ENCODE measurements around the gene YIPF2. TPM values are rescaled to one million over a fixed set of nuclear protein-coding genes. Genes with fewer than 3 reads are reported as not detected.
"Not testable (repeated sequence)": the region's sequence is repeated elsewhere in the genome, so short reads cannot be mapped to it uniquely, and the experiment has no call there.

Gene YIPF2
- polyA plus RNA-seq, 1 of the 3 experiments (the other 2 are of a cell fraction), result 61.3 TPM

DNA sequence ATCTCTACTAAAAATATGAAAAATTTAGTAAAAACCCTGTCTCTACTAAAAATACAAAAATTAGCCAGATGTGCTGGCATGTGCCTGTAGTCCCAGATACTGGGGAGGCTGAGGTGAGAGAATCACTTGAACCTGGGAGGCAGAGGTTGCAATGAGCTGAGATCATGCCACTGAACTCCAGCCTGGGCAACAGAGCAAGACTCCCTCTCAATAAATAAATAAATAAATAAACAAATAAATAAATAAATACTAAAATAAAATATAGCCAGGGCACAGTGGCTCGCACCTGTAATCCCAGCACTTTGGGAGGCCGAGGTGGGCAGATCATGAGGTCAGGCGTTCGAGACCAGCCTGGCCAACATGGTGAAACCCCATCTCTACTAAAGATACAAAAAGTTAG is 15.0 kb upstream of the YIPF2 start:
- not testable (repeated sequence) for H4K20me1 ChIP-seq (ENCODE audit: insufficient read depth)

DNA sequence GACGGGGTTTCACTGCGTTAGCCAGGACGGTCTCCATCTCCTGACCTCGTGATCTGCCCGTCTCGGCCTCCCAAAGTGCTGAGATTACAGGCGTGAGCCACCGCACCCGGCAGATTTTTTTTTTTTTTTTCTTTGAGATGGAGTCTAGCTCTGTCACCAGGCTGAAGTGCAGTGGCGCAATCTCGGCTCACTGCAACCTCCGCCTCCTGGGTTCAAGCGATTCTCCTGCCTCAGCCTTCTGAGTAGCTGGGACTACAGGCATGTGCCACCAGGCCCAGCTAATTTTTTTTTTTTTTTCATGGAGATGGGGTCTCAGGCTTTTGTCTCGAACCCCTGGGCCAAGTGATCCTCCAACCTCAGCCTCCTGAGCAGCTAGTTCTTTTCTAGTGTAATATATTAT is 13.2 kb upstream of the YIPF2 start:
- not testable (repeated sequence) for H3K9ac ChIP-seq; H3K4me1 ChIP-seq (ENCODE audit: control insufficient read depth in 1 of 2, insufficient read depth in 2 of 2, low read depth in 1 of 2, low read length in 1 of 2); H4K20me1 ChIP-seq (ENCODE audit: insufficient read depth); H3K79me2 ChIP-seq (ENCODE audit: insufficient read depth); H3F3A ChIP-seq (replicated peaks; ENCODE audit: insufficient read depth); H3K4me3 ChIP-seq (ENCODE audit: low read depth in 2 of 2, low read length in 1 of 2); H3K36me3 ChIP-seq (replicated peaks in 1 of 2; ENCODE audit: control insufficient read depth in 1 of 2, insufficient read depth in 2 of 2, low read length in 1 of 2); DNase-seq; H3K9me3 ChIP-seq; H3K9me2 ChIP-seq; H3K4me2 ChIP-seq; H3K27me3 ChIP-seq (ENCODE audit: insufficient read depth)
- 69% methylated on average over 14 of the region's 14 CpGs for WGBS (ENCODE audit: low lambda C conversion rate)
- Histone ChIP-seq H3K27ac (ENCODE audit: low read depth in 2 of 2, low read length in 1 of 2) (peak overlapping the region; percentile 1 to 23; a peak in 2 of 4 replicates), H2AFZ (ENCODE audit: low read depth) (peak overlapping the region; percentile 78)
- ChIA-PET CTCF (interaction anchor here (0.6 to 1.7 kb wide), 43 partner anchors 8 to 467 kb away, joined by 3 to 27 read pairs (median 5); partner anchors contain the start of genes LDLR, SMARCA4 and TMED1), POLR2A (interaction anchor here (0.6 kb wide), 3 partner anchors 23 to 65 kb away, joined by 3 to 4 read pairs (median 3); no protein-coding TSS in a partner anchor)

More for the DNA sequence above, 15.0 kb upstream of the YIPF2 start:
- WGBS (ENCODE audit: low lambda C conversion rate), result 97% methylated on average over 4 of the region's 4 CpGs
- H3K27me3 ChIP-seq (ENCODE audit: insufficient read depth); H2AFZ ChIP-seq (ENCODE audit: low read depth); H3K36me3 ChIP-seq (replicated peaks in 1 of 2; ENCODE audit: control insufficient read depth in 1 of 2, insufficient read depth in 2 of 2, low read length in 1 of 2); CTCF ChIA-PET; H3K27ac ChIP-seq (ENCODE audit: low read depth in 2 of 2, low read length in 1 of 2); H3K4me2 ChIP-seq; H3K79me2 ChIP-seq (ENCODE audit: insufficient read depth); H3K9ac ChIP-seq; H3F3A ChIP-seq (replicated peaks; ENCODE audit: insufficient read depth); H3K4me3 ChIP-seq (ENCODE audit: low read depth in 2 of 2, low read length in 1 of 2); H3K9me2 ChIP-seq; H3K9me3 ChIP-seq; DNase-seq; POLR2A ChIA-PET: not testable (repeated sequence)
- peaks cover 0 to 12% of the 10 kb centered on the region in 2 experiments; a peak in 1 of 4 replicates for H3K4me1 ChIP-seq (ENCODE audit: control insufficient read depth in 1 of 2, insufficient read depth in 2 of 2, low read depth in 1 of 2, low read length in 1 of 2)

DNA sequence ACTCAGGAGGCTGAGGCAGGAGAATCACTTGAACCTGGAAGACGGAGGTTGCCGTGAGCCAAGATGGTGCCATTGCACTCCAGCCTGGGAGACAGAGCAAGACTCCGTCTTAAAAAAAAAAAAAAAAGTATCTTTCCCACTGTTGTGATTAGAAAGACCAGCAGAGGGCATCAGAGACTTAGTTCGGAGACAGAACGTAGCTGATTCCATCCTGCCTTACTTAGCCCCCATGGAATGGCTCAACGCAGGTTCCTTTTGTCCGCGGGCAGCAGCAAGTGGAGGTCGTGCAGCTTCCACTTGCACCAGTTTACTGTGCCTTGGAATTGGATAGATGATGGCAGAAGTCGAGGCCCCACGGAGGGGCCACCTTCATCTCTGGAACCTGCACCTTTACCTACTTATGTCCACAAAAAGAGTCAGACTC is 8.2 kb upstream of the YIPF2 start:
- ChIA-PET POLR2A (no interaction called here), CTCF (interaction anchor here (0.6 to 3.1 kb wide), 52 partner anchors 8 to 278 kb away, joined by 3 to 20 read pairs (median 4); partner anchors contain the start of gene SMARCA4)
- TF ChIP-seq SMC3 (IDR thresholded peaks at IDR 0.05; ENCODE audit: low read depth, low read length) (peak; percentile 54), MXI1 (IDR thresholded peaks at IDR 0.05; ENCODE audit: low read depth, low read length) (peak; percentile 20; the same call in 1 of the 2 replicates), RAD21 (IDR thresholded peaks at IDR 0.05; ENCODE audit: low read length) (peak; percentile 82), YY1 (IDR thresholded peaks at IDR 0.05; ENCODE audit: low read depth) (no peak)
- TF ChIP-seq, protein P1, sequence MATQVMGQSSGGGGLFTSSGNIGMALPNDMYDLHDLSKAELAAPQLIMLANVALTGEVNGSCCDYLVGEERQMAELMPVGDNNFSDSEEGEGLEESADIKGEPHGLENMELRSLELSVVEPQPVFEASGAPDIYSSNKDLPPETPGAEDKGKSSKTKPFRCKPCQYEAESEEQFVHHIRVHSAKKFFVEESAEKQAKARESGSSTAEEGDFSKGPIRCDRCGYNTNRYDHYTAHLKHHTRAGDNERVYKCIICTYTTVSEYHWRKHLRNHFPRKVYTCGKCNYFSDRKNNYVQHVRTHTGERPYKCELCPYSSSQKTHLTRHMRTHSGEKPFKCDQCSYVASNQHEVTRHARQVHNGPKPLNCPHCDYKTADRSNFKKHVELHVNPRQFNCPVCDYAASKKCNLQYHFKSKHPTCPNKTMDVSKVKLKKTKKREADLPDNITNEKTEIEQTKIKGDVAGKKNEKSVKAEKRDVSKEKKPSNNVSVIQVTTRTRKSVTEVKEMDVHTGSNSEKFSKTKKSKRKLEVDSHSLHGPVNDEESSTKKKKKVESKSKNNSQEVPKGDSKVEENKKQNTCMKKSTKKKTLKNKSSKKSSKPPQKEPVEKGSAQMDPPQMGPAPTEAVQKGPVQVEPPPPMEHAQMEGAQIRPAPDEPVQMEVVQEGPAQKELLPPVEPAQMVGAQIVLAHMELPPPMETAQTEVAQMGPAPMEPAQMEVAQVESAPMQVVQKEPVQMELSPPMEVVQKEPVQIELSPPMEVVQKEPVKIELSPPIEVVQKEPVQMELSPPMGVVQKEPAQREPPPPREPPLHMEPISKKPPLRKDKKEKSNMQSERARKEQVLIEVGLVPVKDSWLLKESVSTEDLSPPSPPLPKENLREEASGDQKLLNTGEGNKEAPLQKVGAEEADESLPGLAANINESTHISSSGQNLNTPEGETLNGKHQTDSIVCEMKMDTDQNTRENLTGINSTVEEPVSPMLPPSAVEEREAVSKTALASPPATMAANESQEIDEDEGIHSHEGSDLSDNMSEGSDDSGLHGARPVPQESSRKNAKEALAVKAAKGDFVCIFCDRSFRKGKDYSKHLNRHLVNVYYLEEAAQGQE (IDR thresholded peaks at IDR 0.05; ENCODE audit: low read depth, low read length), result 0 out of 2 replicates have a peak, but pooled peaks have one; percentile 19
- TF ChIP-seq, protein P2, sequence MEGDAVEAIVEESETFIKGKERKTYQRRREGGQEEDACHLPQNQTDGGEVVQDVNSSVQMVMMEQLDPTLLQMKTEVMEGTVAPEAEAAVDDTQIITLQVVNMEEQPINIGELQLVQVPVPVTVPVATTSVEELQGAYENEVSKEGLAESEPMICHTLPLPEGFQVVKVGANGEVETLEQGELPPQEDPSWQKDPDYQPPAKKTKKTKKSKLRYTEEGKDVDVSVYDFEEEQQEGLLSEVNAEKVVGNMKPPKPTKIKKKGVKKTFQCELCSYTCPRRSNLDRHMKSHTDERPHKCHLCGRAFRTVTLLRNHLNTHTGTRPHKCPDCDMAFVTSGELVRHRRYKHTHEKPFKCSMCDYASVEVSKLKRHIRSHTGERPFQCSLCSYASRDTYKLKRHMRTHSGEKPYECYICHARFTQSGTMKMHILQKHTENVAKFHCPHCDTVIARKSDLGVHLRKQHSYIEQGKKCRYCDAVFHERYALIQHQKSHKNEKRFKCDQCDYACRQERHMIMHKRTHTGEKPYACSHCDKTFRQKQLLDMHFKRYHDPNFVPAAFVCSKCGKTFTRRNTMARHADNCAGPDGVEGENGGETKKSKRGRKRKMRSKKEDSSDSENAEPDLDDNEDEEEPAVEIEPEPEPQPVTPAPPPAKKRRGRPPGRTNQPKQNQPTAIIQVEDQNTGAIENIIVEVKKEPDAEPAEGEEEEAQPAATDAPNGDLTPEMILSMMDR (IDR thresholded peaks at IDR 0.05), result peak; percentile 75
- Histone ChIP-seq H3K9ac (peak overlapping the region; percentile 27; the same call in 1 of the 2 replicates), H4K20me1 (ENCODE audit: insufficient read depth) (no peaks in the 10 kb centered on the region), H3K36me3 (replicated peaks in 1 of 2; ENCODE audit: control insufficient read depth in 1 of 2, insufficient read depth in 2 of 2, low read length in 1 of 2) (peaks cover 0 to 8% of the 10 kb centered on the region in 2 experiments), H3K4me2 (peak overlapping the region; percentile 66), H3K9me3 (no peaks in the 10 kb centered on the region), H3K4me3 (ENCODE audit: low read depth in 2 of 2, low read length in 1 of 2) (peak overlapping the region in 1 of 2 experiments; percentile 40; a peak in 1 of 4 replicates), H3K9me2 (no peaks in the 10 kb centered on the region), H3F3A (replicated peaks; ENCODE audit: insufficient read depth) (peaks cover 18% of the 10 kb centered on the region), H3K4me1 (ENCODE audit: control insufficient read depth in 1 of 2, insufficient read depth in 2 of 2, low read depth in 1 of 2, low read length in 1 of 2) (peaks cover 0 to 8% of the 10 kb centered on the region in 2 experiments; a peak in 2 of 4 replicates), H3K27ac (ENCODE audit: low read depth in 2 of 2, low read length in 1 of 2) (peak overlapping the region in 1 of 2 experiments; percentile 51; a peak in 1 of 4 replicates), H2AFZ (ENCODE audit: low read depth) (peak overlapping the region; percentile 82), H3K79me2 (ENCODE audit: insufficient read depth) (peaks cover 16% of the 10 kb centered on the region), H3K27me3 (ENCODE audit: insufficient read depth) (no peaks in the 10 kb centered on the region)
- WGBS (ENCODE audit: low lambda C conversion rate), result 5% methylated on average over 11 of the region's 11 CpGs
- DNase-seq, result peak; percentile 83
